Measurements from ENCODE around the gene KRT15.

Gene KRT15

DNA sequence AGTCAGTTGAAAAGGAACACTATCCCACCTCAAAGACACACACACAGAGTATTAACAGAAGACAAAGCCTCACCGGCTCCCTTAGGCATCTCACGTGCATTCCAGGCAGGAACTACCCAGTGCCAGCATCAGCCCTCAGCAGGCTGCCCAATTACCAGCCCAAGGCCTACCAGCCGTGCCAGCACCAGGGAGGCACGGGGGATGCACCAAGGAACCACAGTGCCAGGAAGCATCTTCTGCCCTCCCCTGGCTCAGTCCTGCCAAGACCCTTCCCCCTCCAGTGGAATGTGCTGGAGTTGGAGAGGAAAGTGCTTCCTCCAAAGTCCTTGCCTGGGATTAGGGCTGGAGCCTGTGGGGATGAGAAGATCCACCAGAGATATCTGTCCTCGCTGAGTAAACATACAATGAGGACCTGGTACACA is 20.4 kb upstream of the KRT15 start:
- no peak for DNase-seq (ENCODE audit: low spot score in 2 of 2)
- H3K36me3 ChIP-seq (replicated peaks), result no peaks in the 10 kb centered on the region
- H3K4me3 ChIP-seq, result no peak overlapping the region
- H3K4me1 ChIP-seq, result no peaks in the 10 kb centered on the region
- in situ Hi-C loops (cut with MboI; ENCODE audit: low sequenced_read_pairs), result no loop called here
- no peaks in the 10 kb centered on the region for H3K9me3 ChIP-seq
- 0 out of 2 replicates have a peak, but pooled peaks cover 4% of the 10 kb centered on the region for H3K27me3 ChIP-seq (ENCODE audit: low read depth)

DNA sequence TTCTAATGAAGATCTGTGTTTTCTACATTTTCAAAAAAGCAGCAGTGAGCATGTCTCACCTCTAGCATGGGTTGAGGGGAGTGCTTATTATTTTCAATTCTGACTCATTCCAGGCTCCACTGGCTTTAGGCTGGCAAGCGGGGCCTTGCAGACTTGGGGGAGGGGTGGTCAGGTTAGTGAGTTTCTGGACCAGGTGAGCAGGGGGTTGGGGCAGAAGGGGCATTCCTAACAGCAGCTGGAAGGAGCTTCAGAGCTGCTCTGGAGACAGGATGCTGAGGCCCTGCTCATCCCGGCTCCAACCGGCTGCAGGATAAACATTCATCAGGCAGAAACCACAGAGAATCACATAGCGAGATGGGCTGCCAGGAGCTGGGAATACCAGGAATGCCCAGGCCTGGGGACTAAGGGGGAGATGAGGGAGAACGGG is 19.9 kb upstream of the KRT15 start:
- Histone ChIP-seq H3K27me3 (ENCODE audit: low read depth) (0 out of 2 replicates have a peak, but pooled peaks cover 4% of the 10 kb centered on the region), H3K36me3 (replicated peaks) (no peaks in the 10 kb centered on the region), H3K9me3 (no peaks in the 10 kb centered on the region), H3K4me1 (no peaks in the 10 kb centered on the region), H3K4me3 (no peak overlapping the region)
- in situ Hi-C loops (cut with MboI; ENCODE audit: low sequenced_read_pairs), result no loop called here
- no peak for DNase-seq (ENCODE audit: low spot score in 2 of 2)

DNA sequence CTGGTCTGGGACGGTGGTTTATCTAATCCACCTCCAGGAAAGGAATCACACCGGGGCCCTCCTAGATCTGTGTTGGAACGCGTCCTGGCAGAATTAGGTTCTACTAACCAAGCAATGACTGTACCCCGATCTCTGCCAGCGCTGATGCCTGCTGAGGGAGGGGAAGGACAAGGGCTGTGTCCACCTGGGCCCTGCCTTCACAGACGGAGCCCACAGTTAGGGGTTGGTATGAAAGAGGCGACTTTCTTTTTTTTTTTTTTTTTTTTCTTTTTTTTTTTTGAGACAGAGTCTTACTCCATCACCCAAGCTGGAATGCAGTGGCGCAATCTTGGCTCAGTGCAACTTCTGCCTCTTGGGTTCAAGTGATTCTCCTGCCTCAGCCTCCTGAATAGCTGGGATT is 19.3 kb upstream of the KRT15 start:
- no peaks in the 10 kb centered on the region for H3K9me3 ChIP-seq
- H3K4me1 ChIP-seq, result no peaks in the 10 kb centered on the region
- no peak for DNase-seq (ENCODE audit: low spot score in 2 of 2)
- 0 out of 2 replicates have a peak, but pooled peaks cover 4% of the 10 kb centered on the region for H3K27me3 ChIP-seq (ENCODE audit: low read depth)
- H3K36me3 ChIP-seq (replicated peaks), result no peaks in the 10 kb centered on the region
- in situ Hi-C loops (cut with MboI; ENCODE audit: low sequenced_read_pairs), result no loop called here
- H3K4me3 ChIP-seq, result no peak overlapping the region

DNA sequence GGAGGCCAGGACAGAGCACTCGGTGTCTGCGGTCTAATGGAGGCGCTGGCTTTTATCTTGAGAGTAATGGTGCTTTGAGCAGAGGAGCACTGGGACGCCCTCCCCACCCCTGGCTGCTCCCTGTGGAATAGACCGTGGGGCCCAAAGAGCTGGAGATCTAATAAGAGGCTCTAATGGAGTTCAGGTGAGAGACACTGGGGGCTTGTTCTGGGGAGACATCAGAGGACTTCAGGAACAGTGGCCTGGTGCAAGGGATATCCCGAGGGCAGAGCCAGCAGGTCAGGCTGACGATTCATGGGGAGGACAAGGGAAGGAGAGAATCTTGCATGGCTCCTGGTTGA is 18.9 kb upstream of the KRT15 start:
- no peak overlapping the region for H3K4me3 ChIP-seq
- H3K36me3 ChIP-seq (replicated peaks), result no peaks in the 10 kb centered on the region
- H3K27me3 ChIP-seq (ENCODE audit: low read depth), result peaks cover 7% of the 10 kb centered on the region; the same call in 1 of the 2 replicates
- DNase-seq (ENCODE audit: low spot score in 2 of 2), result no peak
- in situ Hi-C loops (cut with MboI; ENCODE audit: low sequenced_read_pairs), result no loop called here
- H3K9me3 ChIP-seq, result no peaks in the 10 kb centered on the region
- H3K4me1 ChIP-seq, result no peaks in the 10 kb centered on the region

DNA sequence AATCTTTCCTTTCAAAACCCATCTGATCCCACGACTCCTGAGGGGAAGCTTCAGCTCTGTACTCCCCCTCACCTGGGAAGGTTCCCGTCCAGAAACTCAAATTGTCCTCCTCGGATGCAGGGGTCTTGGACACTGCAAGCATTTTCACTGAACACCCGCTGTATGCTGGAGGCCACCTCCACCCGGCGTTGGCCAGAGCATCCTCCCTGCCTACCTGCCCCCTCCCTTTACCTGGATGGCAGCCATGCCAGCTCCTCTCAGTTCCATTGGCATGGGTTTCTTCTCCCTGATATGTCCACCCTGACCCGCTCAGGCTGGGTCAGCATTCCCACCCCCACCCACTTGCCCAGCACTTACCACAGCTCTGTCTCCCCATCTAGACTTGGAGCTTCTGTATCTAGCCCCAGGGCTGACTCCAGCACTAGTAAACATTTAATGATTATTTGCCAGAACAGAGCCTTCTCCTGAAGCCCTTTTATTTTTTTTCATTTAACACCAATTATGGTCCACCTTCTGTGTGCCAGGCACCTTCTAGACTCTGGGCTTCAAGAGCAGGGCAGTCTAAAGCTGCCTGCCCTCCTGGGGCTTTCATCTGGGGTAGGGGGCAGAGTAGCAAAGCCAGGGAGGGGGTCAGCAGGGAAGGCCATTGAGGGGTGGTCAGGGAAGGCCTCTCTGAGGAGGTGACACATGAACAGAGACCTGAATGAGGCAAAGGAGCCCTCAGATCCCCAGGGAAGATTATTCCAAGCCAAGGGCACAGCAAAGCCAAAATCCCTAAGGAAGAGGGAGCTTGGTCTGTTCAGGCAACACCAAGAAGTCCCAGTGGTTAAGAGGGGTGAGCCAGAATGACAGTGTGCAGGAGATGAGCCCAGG is 18.3 kb upstream of the KRT15 start:
- H3K4me1 ChIP-seq, result no peaks in the 10 kb centered on the region
- no peak for DNase-seq (ENCODE audit: low spot score in 2 of 2)
- H3K4me3 ChIP-seq, result no peak overlapping the region

DNA sequence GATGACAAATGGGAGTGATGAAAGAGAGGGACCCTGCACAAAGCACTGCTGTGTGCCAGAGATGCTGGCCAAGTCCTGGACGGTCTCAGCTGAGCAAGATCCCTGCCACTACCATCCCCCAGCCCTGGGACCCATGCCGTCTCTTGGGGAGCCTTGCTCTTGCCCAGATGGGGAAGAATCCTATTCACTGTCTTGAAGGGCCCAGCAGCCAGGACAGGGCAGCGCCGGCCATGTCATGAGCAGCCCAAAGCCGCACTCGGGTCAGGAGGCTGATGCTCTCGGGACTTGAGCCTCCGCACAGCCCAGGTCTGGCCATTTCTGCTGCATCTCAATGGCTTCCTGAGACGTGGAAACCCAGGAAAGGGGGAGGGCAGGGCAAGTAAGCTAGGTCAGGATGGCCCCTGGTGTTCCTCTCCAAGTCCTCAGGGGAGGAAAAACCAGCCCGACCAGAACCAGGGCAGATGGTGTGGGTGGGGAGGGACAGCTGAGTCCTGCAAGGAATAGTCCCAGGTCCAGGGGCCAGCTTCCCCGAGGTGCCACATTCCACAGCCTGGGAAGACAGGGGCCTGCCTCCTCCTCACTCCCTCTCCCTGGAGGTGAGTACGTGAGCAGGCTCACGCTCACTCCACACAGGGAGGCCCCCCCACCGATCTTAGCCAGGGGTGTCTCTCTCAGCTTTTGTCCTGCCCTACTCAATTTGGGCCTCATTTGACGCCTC is 17.2 kb upstream of the KRT15 start:
- no peaks in the 10 kb centered on the region for H3K4me1 ChIP-seq
- no peaks in the 10 kb centered on the region for H3K9me3 ChIP-seq
- H3K27me3 ChIP-seq (ENCODE audit: low read depth), result peaks cover 14% of the 10 kb centered on the region; the same call in 1 of the 2 replicates
- no peak for DNase-seq (ENCODE audit: low spot score in 2 of 2)
- in situ Hi-C loops (cut with MboI; ENCODE audit: low sequenced_read_pairs), result no loop called here
- no peak overlapping the region for H3K4me3 ChIP-seq
- no peaks in the 10 kb centered on the region for H3K36me3 ChIP-seq (replicated peaks)

More for the DNA sequence above, 18.3 kb upstream of the KRT15 start:
- Histone ChIP-seq H3K27me3 (ENCODE audit: low read depth) (peaks cover 9% of the 10 kb centered on the region; the same call in 1 of the 2 replicates), H3K36me3 (replicated peaks) (no peaks in the 10 kb centered on the region), H3K9me3 (no peaks in the 10 kb centered on the region)
- in situ Hi-C loops (cut with MboI; ENCODE audit: low sequenced_read_pairs), result no loop called here

DNA sequence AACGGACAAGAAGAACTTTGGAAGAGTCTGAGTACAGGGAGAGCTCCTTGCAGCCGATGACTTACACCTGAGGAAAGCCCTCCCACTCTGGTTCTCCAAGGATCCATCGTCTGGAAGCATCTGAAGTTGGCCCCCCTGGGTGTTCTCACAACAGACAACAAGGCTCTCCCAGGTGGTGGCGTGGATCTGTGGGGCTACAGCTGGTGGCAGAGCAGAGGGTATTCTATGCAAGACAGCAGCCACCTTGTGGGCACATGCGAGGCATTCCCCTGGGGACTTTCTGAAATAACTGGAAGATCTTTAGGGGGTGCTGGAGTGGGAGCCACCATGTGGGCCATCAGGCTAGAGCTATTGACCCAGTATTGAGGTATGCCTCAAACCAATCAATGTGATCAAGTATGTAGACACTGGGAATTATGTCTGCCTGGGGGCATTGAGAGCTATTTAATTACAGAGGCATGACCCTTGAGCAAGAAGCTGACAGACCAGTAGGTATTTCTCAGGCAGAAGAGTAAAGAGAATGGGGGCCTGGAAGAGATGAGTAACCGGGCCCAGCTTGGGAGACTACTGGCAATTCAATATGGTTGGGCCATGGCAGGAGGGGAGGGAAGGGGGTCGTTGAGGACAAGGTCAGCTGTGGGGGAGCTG is 16.3 kb upstream of the KRT15 start:
- Histone ChIP-seq H3K27me3 (ENCODE audit: low read depth) (peaks cover 14% of the 10 kb centered on the region; the same call in 1 of the 2 replicates), H3K4me3 (no peak overlapping the region), H3K9me3 (no peaks in the 10 kb centered on the region), H3K4me1 (no peaks in the 10 kb centered on the region), H3K36me3 (replicated peaks) (no peaks in the 10 kb centered on the region)
- in situ Hi-C loops (cut with MboI; ENCODE audit: low sequenced_read_pairs), result no loop called here
- DNase-seq (ENCODE audit: low spot score in 2 of 2), result no peak

DNA sequence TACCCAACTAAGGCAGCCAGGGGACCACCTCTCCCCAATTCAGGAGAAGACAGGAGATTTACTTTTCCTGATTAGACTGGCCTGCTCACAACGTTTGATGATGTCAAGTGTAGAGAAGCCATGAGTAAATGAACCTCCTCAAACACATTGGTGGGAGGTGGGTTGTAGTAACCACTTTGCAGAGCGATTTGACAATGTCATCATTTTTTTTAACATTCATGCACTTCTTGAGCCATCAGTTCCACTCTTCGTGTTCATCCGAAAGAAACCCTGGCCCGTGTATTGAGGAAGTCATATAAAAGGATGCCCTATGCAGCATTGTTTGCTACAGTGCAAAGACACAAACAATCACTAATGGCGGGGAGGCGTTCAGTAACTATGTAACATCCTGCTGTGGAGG is 14.9 kb upstream of the KRT15 start:
- Histone ChIP-seq H3K27me3 (ENCODE audit: low read depth) (peaks cover 16% of the 10 kb centered on the region; the same call in 1 of the 2 replicates), H3K9me3 (no peaks in the 10 kb centered on the region), H3K4me1 (no peaks in the 10 kb centered on the region), H3K36me3 (replicated peaks) (no peaks in the 10 kb centered on the region), H3K4me3 (no peak overlapping the region)
- no peak for DNase-seq (ENCODE audit: low spot score in 2 of 2)
- in situ Hi-C loops (cut with MboI; ENCODE audit: low sequenced_read_pairs), result no loop called here

DNA sequence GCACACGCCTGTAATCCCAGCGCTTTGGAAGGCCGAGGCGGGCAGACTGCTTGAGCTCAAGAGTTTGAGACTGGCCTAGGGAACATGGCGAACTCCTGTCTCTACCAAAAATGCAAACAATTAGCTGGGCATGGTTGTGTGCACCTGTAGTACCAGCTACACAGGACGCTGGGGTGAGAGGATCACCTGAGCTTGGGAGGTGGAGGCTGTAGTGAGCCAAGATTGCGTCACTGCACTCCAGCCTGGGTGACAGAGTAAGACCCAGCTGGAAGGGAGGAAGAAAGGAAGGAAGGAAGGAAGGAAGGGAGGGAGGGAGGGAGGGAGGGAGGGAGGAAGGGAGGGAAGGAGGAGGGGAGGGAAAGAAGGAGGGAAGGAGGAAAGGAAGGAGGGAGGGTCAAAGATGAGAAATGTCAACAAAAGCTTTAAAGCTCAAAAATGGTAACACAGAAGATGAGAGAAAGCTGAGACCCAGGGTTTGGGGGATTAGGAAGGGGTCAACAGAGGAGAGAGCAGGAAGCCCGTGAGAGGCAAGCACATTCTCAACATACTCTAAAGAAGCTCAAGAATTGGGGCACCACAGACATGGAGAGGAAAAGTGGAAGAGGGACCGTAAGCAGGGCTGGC is 14.4 kb upstream of the KRT15 start:
- Histone ChIP-seq H3K9me3 (no peaks in the 10 kb centered on the region), H3K4me3 (no peak overlapping the region), H3K36me3 (replicated peaks) (no peaks in the 10 kb centered on the region), H3K27me3 (ENCODE audit: low read depth) (peaks cover 16% of the 10 kb centered on the region; the same call in 1 of the 2 replicates), H3K4me1 (no peaks in the 10 kb centered on the region)
- no peak for DNase-seq (ENCODE audit: low spot score in 2 of 2)
- in situ Hi-C loops (cut with MboI; ENCODE audit: low sequenced_read_pairs), result no loop called here

DNA sequence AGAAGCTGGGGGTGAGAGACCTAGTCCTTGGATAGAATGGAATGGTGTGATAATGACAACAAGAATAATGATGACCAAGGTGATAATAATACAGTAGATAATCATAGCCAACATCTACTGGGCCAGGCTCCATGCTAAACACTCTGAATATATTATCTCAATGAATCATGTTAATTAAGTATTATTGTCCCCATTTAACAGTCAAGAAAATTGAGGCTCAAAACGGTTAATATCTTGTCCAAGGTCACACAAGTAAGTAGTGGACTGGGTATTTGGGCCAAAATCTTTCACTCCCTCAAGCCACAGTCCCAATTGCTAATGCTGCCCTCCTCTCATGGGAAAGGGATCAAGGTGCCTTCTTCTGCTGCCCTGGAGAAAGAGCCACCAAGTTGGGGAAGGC is 13.3 kb upstream of the KRT15 start:
- in situ Hi-C loops (cut with MboI; ENCODE audit: low sequenced_read_pairs), result no loop called here

DNA sequence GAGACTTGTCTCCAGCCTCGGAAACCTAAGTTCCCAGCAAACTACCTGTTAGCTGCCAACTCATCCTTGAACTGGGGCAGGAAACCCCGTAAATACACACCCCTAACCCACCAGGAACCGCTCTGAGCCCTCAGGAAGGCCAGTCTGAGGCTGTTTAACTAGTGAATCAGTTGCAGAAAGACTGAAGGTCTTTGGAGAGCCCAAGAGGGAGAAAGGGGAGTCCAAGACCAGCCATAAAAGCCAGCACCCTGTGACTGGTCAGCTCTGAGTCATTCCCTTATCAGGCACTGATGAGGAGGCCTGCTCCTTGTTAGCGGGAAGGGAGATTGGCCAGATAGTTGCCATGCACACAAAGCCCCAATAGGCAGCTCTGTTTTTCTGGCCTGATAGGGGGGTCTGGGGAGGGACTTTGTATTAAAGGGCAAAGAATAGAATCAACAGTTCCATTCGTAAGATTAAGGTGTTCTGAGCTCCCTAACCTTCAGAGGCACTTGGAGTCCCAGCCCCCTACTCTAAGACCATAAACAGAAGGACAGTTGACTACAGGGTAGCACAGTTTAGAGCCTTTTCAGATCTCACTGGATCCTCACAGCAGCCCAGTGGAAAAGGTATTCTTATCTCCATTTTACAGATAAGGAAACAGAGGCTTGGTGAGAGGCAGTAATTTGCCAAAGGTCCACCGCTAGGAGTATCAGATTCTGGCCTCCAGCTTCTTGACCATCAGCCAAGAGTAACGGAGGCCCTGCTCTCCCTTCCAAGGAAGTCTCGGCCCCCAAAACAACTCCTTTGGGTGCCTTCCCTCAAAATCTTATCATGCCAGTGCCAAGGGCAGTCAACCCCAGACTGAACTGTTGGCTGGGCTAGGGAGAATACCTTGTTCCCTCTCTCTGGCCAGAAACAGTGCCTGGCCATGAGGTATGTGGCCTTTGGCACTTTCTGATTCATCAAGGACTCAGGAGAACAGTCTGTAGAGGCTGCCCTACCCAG is 11.7 kb upstream of the KRT15 start:
- DNase-seq (ENCODE audit: low spot score in 2 of 2), result no peak
- Histone ChIP-seq H3K4me1 (no peaks in the 10 kb centered on the region), H3K9me3 (no peaks in the 10 kb centered on the region), H3K27me3 (ENCODE audit: low read depth) (peaks cover 13% of the 10 kb centered on the region; the same call in 1 of the 2 replicates), H3K4me3 (no peak overlapping the region), H3K36me3 (replicated peaks) (no peaks in the 10 kb centered on the region)
- in situ Hi-C loops (cut with MboI; ENCODE audit: low sequenced_read_pairs), result no loop called here

More for the DNA sequence above, 13.3 kb upstream of the KRT15 start:
- Histone ChIP-seq H3K27me3 (ENCODE audit: low read depth) (peaks cover 16% of the 10 kb centered on the region; the same call in 1 of the 2 replicates), H3K36me3 (replicated peaks) (no peaks in the 10 kb centered on the region), H3K4me1 (no peaks in the 10 kb centered on the region), H3K9me3 (no peaks in the 10 kb centered on the region), H3K4me3 (no peak overlapping the region)
- no peak for DNase-seq (ENCODE audit: low spot score in 2 of 2)

DNA sequence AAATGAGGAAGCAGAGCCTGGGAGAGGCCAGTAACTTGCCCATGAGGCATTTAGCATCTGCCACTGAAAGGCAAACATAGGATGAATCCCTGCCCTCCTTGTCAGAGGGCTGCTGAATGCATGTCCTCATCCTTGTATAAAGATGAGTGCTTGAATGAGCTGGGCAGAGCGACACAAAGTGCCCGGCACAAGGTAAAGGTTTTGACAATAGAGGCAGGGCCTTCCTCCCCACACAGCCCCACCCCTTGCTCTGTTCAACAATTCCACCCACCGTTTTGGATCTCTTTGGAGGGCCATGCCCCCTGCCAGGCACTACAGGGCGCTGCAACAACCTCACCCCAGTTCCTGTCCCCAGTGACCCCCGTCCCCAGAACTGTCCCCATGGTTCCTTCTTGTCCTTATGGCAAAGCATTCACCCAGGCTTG is 10.8 kb upstream of the KRT15 start:
- peaks cover 12% of the 10 kb centered on the region; the same call in 1 of the 2 replicates for H3K27me3 ChIP-seq (ENCODE audit: low read depth)
- DNase-seq (ENCODE audit: low spot score in 2 of 2), result no peak
- no peaks in the 10 kb centered on the region for H3K36me3 ChIP-seq (replicated peaks)
- in situ Hi-C loops (cut with MboI; ENCODE audit: low sequenced_read_pairs), result no loop called here
- H3K4me1 ChIP-seq, result no peaks in the 10 kb centered on the region
- H3K9me3 ChIP-seq, result no peaks in the 10 kb centered on the region
- no peak overlapping the region for H3K4me3 ChIP-seq
